ENCODE results near the gene HSPA4L.

Gene HSPA4L

DNA sequence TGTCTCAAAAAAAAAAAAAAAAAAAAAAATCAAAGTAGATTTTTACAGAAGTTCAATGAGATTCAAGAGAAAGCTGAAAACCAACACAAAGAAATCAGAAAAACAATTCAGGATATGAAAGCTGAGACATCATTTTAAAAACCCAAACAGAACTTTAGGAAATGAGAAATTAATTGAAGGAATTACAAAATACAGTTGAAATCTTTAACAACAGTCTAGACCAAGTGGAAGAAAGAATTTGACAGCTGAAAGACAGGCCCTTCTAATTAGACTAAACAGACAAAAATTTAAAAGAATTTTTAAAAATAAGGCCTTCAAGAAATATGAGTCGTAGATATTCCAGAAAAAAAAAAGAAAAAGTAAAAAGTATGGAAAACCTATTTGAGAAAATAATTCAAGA, 64.6 kb downstream of the HSPA4L start:
- Histone ChIP-seq H3K27me3 (ENCODE audit: insufficient read depth, low read length) (no peaks in the 10 kb centered on the region), H3K9me3 (ENCODE audit: insufficient read depth, low read depth, low read length) (peaks cover 10% of the 10 kb centered on the region; the same call in 1 of the 2 replicates), H3K36me3 (ENCODE audit: insufficient read depth, low read depth, low read length) (no peaks in the 10 kb centered on the region), H3K9ac (ENCODE audit: low read depth, low read length) (no peak overlapping the region), H3K4me3 (ENCODE audit: low read length) (no peak overlapping the region), H3K27ac (ENCODE audit: low read length) (no peak overlapping the region), H3K4me1 (ENCODE audit: insufficient read depth, low read length) (peaks cover 3% of the 10 kb centered on the region; the same call in 1 of the 2 replicates)

DNA sequence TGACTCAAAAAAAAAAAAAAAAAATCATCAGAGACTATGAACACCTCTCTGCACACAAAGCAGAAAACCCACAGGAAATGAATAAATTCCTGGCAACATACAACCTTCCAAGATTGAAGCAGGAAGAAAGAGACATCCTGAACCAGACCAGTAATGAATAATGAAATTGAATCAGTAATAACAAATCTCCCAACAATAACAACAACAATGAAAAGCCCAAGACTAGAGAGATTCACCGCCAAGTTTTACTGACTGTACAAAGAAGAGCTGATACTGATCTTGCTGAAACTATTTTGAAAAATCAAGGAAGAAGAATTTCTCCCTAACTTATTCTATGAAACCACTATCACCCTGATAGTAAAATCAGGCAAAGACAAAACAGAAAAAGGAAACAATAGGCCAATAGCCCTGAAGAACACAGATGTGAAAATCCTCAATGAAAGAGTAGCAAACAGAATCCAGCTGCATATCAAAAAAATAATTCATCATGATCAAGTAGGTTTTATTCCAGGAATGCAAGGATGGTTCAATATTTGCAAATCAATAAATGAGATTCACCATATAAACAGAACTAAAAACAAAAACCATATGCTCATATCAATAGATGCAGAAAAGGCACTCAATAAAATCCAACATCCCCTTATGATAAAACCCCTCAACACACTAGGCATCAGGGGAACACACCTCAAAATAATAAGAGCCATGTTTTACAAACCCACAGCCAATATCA, 67.5 kb downstream of the HSPA4L start:
- Histone ChIP-seq H3K4me1 (ENCODE audit: insufficient read depth, low read length) (peaks cover 9% of the 10 kb centered on the region; the same call in 1 of the 2 replicates), H3K9ac (ENCODE audit: low read depth, low read length) (no peak overlapping the region), H3K4me3 (ENCODE audit: low read length) (no peak overlapping the region), H3K27ac (ENCODE audit: low read length) (no peak overlapping the region), H3K36me3 (ENCODE audit: insufficient read depth, low read depth, low read length) (no peaks in the 10 kb centered on the region), H3K9me3 (ENCODE audit: insufficient read depth, low read depth, low read length) (peaks cover 10% of the 10 kb centered on the region; the same call in 1 of the 2 replicates), H3K27me3 (ENCODE audit: insufficient read depth, low read length) (no peaks in the 10 kb centered on the region)

DNA sequence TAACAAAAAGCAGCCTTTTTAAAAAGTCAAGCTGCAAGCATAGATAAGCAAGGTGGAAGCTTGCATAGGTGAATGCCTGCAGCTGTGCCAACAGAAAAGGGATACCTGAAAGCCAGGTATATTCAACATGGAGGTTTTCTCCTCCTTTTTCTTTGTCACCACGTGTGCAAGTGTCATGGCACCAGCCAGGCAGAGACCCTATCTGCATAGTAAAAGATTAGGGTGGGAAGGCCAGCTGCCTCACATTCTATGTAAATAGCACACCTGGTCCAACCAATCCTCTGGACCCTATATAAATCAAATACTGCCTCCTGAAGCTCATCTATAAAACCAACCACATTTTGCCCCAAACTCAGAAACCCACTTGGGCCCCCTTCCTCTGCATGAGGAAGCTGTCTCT, 70.5 kb downstream of the HSPA4L start:
- Histone ChIP-seq H3K36me3 (ENCODE audit: insufficient read depth, low read depth, low read length) (no peaks in the 10 kb centered on the region), H3K9me3 (ENCODE audit: insufficient read depth, low read depth, low read length) (peaks cover 10% of the 10 kb centered on the region; the same call in 1 of the 2 replicates), H3K4me3 (ENCODE audit: low read length) (no peak overlapping the region), H3K9ac (ENCODE audit: low read depth, low read length) (peak overlapping the region; percentile 47; the same call in 1 of the 2 replicates), H3K27me3 (ENCODE audit: insufficient read depth, low read length) (no peaks in the 10 kb centered on the region), H3K27ac (ENCODE audit: low read length) (no peak overlapping the region), H3K4me1 (ENCODE audit: insufficient read depth, low read length) (peaks cover 14% of the 10 kb centered on the region; the same call in 1 of the 2 replicates)

- no peaks in the 10 kb centered on the region for H3K36me3 ChIP-seq (ENCODE audit: insufficient read depth, low read depth, low read length)
- peaks cover 4% of the 10 kb centered on the region; the same call in 1 of the 2 replicates for H3K9me3 ChIP-seq (ENCODE audit: insufficient read depth, low read depth, low read length)
- H3K4me1 ChIP-seq (ENCODE audit: insufficient read depth, low read length), result peaks cover 14% of the 10 kb centered on the region; the same call in 1 of the 2 replicates
- no peak overlapping the region for H3K9ac ChIP-seq (ENCODE audit: low read depth, low read length)
- H3K27me3 ChIP-seq (ENCODE audit: insufficient read depth, low read length), result no peaks in the 10 kb centered on the region
- H3K27ac ChIP-seq (ENCODE audit: low read length), result no peak overlapping the region
- H3K4me3 ChIP-seq (ENCODE audit: low read length), result no peak overlapping the region
Measured at GRCh38 chr4:127856196-127856812, 74.2 kb downstream of the HSPA4L start.

DNA sequence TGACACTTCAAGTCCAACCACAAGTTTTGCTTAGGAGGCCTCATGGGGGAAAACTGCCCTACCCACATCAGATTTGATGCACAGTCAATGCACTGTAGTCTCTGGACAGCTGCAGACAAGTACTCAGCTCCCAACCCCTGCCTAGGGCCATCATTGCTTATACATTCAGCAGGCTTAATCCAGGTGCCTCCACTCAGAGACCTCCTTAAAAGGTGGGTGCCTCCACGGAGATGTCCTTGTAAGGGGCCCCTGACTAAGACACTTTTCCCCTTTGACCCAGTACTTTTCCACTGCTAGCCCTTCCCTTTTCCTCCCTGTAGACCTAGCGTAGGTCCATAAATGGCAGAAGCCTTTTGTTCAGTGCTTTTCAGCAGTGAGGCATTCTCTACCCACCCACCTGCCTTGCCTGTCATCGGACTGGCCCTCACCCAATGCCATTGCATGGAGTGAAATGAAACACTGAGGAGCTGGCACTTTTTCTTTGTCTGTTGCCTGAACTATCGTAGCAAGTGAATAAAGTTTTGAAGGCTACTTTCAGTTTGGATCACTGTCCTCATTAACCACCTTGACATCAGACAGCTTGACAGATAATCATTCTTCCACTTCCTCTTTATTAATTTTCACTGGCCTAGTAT, 74.8 kb downstream of the HSPA4L start:
- H3K27me3 ChIP-seq (ENCODE audit: insufficient read depth, low read length), result no peaks in the 10 kb centered on the region
- H3K4me3 ChIP-seq (ENCODE audit: low read length), result no peak overlapping the region
- H3K27ac ChIP-seq (ENCODE audit: low read length), result no peak overlapping the region
- H3K36me3 ChIP-seq (ENCODE audit: insufficient read depth, low read depth, low read length), result no peaks in the 10 kb centered on the region
- peaks cover 14% of the 10 kb centered on the region; the same call in 1 of the 2 replicates for H3K4me1 ChIP-seq (ENCODE audit: insufficient read depth, low read length)
- no peak overlapping the region for H3K9ac ChIP-seq (ENCODE audit: low read depth, low read length)
- peaks cover 4% of the 10 kb centered on the region; the same call in 1 of the 2 replicates for H3K9me3 ChIP-seq (ENCODE audit: insufficient read depth, low read depth, low read length)

DNA sequence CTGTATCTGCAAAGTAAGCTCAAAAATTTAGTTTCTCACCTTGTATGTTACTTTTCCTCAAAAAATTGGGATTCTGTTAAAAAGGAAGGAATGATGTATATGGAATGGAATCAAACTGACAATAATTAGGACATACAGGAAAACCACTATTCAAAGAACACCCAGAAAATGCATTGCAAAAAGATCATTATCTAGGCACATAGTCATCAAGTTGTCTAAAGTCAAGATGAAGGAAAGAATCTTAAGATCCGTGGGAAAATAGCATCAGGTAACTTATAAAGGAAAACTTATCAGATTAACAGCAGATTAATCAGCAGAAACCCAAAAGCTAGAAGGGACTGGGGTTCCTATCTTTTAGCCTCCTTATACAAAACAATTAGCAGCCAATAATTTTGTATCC, 75.5 kb downstream of the HSPA4L start:
- Histone ChIP-seq H3K9ac (ENCODE audit: low read depth, low read length) (no peak overlapping the region), H3K27me3 (ENCODE audit: insufficient read depth, low read length) (no peaks in the 10 kb centered on the region), H3K36me3 (ENCODE audit: insufficient read depth, low read depth, low read length) (no peaks in the 10 kb centered on the region), H3K27ac (ENCODE audit: low read length) (no peak overlapping the region), H3K4me3 (ENCODE audit: low read length) (no peak overlapping the region), H3K4me1 (ENCODE audit: insufficient read depth, low read length) (peaks cover 8% of the 10 kb centered on the region; the same call in 1 of the 2 replicates), H3K9me3 (ENCODE audit: insufficient read depth, low read depth, low read length) (peaks cover 4% of the 10 kb centered on the region; the same call in 1 of the 2 replicates)

DNA sequence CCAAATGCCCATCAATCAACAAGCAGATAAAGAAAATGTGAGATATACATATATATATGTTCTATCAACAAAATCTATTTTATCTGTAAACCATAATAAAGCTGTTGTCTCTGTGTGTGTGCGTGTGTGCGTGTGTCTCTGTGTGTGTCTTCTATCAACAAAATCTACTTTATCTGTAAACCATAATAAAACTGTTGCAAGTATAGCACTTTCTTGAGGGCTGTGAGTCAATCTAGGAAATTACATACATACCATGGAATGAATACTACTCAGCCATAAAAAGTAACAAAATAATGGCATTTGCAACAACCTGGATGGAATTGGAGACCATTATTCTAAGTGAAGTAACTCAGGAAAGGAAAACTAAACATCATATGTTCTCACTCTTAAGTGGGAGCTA, 86.1 kb downstream of the HSPA4L start:
- H3K9ac ChIP-seq (ENCODE audit: low read depth, low read length), result no peak overlapping the region
- no peak overlapping the region for H3K4me3 ChIP-seq (ENCODE audit: low read length)
- no peaks in the 10 kb centered on the region for H3K9me3 ChIP-seq (ENCODE audit: insufficient read depth, low read depth, low read length)
- H3K36me3 ChIP-seq (ENCODE audit: insufficient read depth, low read depth, low read length), result no peaks in the 10 kb centered on the region
- no peaks in the 10 kb centered on the region for H3K27me3 ChIP-seq (ENCODE audit: insufficient read depth, low read length)
- no peak overlapping the region for H3K27ac ChIP-seq (ENCODE audit: low read length)
- no peaks in the 10 kb centered on the region for H3K4me1 ChIP-seq (ENCODE audit: insufficient read depth, low read length)

DNA sequence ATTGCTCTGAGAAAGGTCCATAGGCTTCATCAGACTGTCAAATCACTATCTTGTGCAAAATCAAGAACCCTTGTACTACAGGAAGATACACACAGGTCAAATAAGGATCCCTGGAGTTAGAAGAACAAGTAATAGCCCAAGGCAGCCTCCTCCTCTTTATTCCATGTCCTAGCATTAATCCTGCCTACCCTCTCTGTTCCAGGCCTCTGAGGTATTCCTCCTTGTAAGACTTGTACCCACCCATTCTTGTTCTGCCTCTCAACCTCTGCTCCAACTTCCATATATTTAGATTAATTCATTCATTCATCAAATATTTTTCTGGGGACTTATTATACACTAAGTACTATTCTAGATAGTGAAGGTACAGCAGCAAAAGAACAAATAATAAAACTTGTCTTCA, 88.2 kb downstream of the HSPA4L start:
- Histone ChIP-seq H3K27me3 (ENCODE audit: insufficient read depth, low read length) (no peaks in the 10 kb centered on the region), H3K9me3 (ENCODE audit: insufficient read depth, low read depth, low read length) (no peaks in the 10 kb centered on the region), H3K27ac (ENCODE audit: low read length) (no peak overlapping the region), H3K4me3 (ENCODE audit: low read length) (no peak overlapping the region), H3K4me1 (ENCODE audit: insufficient read depth, low read length) (no peaks in the 10 kb centered on the region), H3K36me3 (ENCODE audit: insufficient read depth, low read depth, low read length) (no peaks in the 10 kb centered on the region; the same call in 1 of the 2 replicates), H3K9ac (ENCODE audit: low read depth, low read length) (no peak overlapping the region)

- Histone ChIP-seq H3K9ac (ENCODE audit: low read depth, low read length) (no peak overlapping the region), H3K4me3 (ENCODE audit: low read length) (no peak overlapping the region), H3K27ac (ENCODE audit: low read length) (no peak overlapping the region), H3K9me3 (ENCODE audit: insufficient read depth, low read depth, low read length) (no peaks in the 10 kb centered on the region), H3K36me3 (ENCODE audit: insufficient read depth, low read depth, low read length) (no peaks in the 10 kb centered on the region; the same call in 1 of the 2 replicates), H3K4me1 (ENCODE audit: insufficient read depth, low read length) (no peaks in the 10 kb centered on the region), H3K27me3 (ENCODE audit: insufficient read depth, low read length) (no peaks in the 10 kb centered on the region)
Measured at GRCh38 chr4:127870688-127871087, 88.6 kb downstream of the HSPA4L start.

GRCh38 chr4:127875791-127876190, 93.7 kb downstream of the HSPA4L start:
- H3K4me1 ChIP-seq (ENCODE audit: insufficient read depth, low read length), result no peaks in the 10 kb centered on the region
- H3K9ac ChIP-seq (ENCODE audit: low read depth, low read length), result no peak overlapping the region
- no peak overlapping the region for H3K4me3 ChIP-seq (ENCODE audit: low read length)
- no peaks in the 10 kb centered on the region for H3K27me3 ChIP-seq (ENCODE audit: insufficient read depth, low read length)
- no peak overlapping the region for H3K27ac ChIP-seq (ENCODE audit: low read length)
- H3K36me3 ChIP-seq (ENCODE audit: insufficient read depth, low read depth, low read length), result no peaks in the 10 kb centered on the region; the same call in 1 of the 2 replicates
- no peaks in the 10 kb centered on the region for H3K9me3 ChIP-seq (ENCODE audit: insufficient read depth, low read depth, low read length)

GRCh38 chr4:127880763-127881562, 98.8 kb downstream of the HSPA4L start, which contains the start of gene PLK4:
Gene PLK4 (plus strand): TSS chr4:127880893. CDS start chr4:127881135, 242 bp downstream.
- no peaks in the 10 kb centered on the region for H3K27me3 ChIP-seq (ENCODE audit: insufficient read depth, low read length)
- H3K9me3 ChIP-seq (ENCODE audit: insufficient read depth, low read depth, low read length), result no peaks in the 10 kb centered on the region
- peak within 1 kb of the TSS; percentile 99 for H3K4me3 ChIP-seq (ENCODE audit: low read length)
- peak within 1 kb of the TSS; percentile 100 for H3K9ac ChIP-seq (ENCODE audit: low read depth, low read length)
- no peaks in the 10 kb centered on the region for H3K4me1 ChIP-seq (ENCODE audit: insufficient read depth, low read length)
- H3K27ac ChIP-seq (ENCODE audit: low read length), result peak within 1 kb of the TSS; percentile 99
- H3K36me3 ChIP-seq (ENCODE audit: insufficient read depth, low read depth, low read length), result peaks cover 41% of the 10 kb centered on the region

Data from iPS-20b (cell line).